HG03066 (cell line): ENCODE measurements around the gene HAPSTR1.
"Not testable (repeated sequence)": the region's sequence is repeated elsewhere in the genome, so short reads cannot be mapped to it uniquely, and the experiment has no call there.

Experiments used
- ATAC-seq: cut with Tn5 transposase; IDR thresholded peaks from one replicate; pipeline ENCODE4 v1.9.1; 2021; ENCODE audit warnings: low read depth; ENCODE audit not compliant: unreplicated experiment

HAPSTR1 gene, protein sequence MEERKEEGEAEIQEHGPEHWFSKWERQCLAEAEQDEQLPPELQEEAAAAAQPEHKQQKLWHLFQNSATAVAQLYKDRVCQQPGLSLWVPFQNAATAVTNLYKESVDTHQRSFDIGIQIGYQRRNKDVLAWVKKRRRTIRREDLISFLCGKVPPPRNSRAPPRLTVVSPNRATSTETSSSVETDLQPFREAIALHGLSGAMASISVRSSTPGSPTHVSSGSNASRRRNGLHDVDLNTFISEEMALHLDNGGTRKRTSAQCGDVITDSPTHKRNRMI

DNA sequence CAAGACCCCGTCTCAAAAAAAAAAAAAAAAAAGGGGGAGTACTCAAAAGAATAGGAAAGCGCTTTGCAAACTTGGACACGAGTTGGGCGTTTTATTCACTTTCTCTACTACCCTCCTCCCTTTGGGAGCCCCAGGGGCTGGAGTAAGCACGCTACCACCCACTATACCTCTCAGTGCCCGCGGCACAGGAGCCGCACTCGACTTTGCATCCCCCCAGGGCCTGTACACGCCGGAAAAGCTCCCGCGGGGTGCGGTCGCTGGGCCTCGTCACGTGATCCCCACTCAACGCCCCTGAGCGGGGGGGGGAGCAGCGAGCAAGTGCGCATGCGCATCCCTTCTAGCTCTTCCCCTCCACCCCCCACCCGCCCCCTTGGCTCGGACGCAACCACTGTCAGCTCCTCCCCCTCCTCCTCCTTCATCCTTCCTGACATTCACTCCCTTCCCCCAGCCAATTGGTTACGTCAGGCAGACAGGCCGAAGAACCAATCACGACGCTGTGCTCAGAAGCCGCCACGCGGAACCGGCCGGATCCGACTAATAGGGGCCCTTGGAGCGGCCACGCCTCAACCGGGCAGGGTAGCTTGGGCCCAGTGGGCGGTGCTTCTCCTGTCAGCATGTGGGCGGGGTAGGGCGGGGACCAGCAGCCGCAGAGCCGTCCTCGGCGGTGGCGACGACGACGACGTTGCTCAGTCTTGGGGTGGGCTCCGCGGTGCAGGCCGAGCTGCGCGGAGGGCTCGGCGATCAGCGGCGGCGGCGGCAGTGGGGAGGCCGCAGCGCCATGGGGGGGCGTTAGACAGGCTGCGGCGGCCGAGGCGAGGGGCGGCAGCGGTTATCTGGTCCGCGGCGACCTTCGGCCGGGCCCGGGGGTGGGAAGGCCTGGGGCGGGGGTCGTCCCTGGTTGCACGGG, at the start of gene HAPSTR1:
Gene HAPSTR1 (plus strand): TSS at position 685 of the 907 bp plus-strand sequence. CDS start 401 bp downstream, outside the sequence.
- ATAC-seq: peak; percentile 86

DNA sequence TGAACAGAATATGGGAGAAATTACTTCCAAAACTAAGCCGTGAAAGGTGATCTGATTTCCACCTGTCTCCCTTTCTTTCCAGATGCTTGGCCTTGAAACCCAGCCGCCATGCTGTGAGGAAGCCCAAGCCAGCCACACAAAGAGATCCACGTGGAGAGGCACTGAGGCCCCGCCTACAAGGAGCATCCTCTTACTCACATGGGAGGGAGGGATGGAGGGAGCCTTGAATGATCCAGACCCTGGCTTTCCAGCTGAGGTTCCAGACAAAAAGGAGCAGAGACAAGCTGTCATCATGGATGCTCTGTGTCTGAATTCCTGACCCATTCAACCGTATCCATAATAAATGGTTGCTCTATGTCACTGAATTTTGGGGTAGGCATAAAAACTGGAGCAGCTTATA, 48.9 kb upstream of the HAPSTR1 start:
- ATAC-seq: no peak

- no peak for ATAC-seq
Observed at GRCh38 chr16:9042964-9043680, 48.3 kb upstream of the HAPSTR1 start.

DNA sequence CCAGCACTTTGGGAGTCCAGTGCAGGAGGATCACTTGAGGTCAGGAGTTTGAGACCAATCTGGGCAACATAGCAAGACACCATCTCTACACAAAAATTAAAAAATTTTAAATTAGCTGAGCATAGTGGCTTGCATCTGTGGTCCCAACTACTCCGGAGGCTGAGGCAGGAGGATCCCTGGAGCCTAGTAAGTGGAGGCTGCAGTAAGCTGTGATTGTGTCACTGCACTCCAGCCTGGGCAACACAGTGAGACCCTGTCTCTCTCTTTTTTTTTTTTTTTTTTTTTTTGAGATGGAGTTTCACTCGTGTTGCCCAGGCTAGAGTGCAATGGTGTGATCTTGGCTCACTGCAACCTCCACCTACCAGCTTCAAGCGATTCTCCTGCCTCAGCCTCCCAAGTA, 45.9 kb upstream of the HAPSTR1 start:
- not testable (repeated sequence) for ATAC-seq

DNA sequence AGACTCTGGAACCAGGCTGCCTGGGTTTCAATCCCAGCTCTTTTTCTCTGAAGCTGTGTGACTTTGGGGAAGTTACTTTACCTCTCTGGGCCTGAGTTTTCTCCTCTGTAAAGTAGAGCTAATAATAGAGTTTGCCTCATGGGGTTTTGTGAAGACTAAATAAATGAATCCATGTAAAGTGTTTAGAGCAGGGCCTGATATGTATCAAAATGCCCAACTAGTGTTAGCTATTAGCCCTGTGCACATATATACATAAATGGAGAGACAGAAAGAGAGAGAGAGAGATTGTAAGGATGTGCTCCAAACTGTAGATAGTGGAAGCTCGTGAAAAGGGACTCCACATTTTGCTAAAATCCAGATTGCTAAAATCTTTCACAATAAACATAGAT, 44.8 kb upstream of the HAPSTR1 start:
- no peak for ATAC-seq

GRCh38 chr16:9047689-9048301, 43.6 kb upstream of the HAPSTR1 start:
- ATAC-seq: peak; percentile 95

GRCh38 chr16:9048302-9048700, 43.1 kb upstream of the HAPSTR1 start:
- no peak for ATAC-seq

GRCh38 chr16:9049241-9049640, 42.2 kb upstream of the HAPSTR1 start:
- ATAC-seq: no peak

- ATAC-seq: no peak
Observed at GRCh38 chr16:9050102-9050830, 41.2 kb upstream of the HAPSTR1 start.

- ATAC-seq: no peak
Observed at GRCh38 chr16:9053006-9053601, 38.3 kb upstream of the HAPSTR1 start.

DNA sequence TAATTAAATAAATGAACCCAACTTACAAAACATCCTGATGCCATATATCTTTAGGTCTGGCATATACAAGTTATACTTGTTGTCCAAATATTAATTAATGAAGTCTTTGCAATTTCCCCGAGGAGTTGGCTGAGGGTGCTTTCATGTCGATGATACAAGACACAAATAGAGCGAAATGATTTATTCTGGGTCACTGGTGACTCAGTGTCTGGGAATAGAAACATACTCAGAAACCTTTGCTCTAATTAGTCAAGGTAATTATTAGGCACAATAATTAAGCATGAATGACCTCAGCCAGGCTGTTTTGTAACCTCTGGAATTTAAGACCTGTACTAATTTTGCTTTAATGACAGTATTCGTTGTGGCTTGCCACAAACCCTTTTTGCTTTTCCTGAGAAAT, 37.0 kb upstream of the HAPSTR1 start:
- ATAC-seq: no peak

- ATAC-seq: no peak
Observed at GRCh38 chr16:9055115-9055514, 36.3 kb upstream of the HAPSTR1 start.

GRCh38 chr16:9055661-9056060, 35.8 kb upstream of the HAPSTR1 start:
- no peak for ATAC-seq

GRCh38 chr16:9056061-9056460, 35.4 kb upstream of the HAPSTR1 start:
- no peak for ATAC-seq

- ATAC-seq: no peak
Observed at GRCh38 chr16:9058211-9058610, 33.2 kb upstream of the HAPSTR1 start.

DNA sequence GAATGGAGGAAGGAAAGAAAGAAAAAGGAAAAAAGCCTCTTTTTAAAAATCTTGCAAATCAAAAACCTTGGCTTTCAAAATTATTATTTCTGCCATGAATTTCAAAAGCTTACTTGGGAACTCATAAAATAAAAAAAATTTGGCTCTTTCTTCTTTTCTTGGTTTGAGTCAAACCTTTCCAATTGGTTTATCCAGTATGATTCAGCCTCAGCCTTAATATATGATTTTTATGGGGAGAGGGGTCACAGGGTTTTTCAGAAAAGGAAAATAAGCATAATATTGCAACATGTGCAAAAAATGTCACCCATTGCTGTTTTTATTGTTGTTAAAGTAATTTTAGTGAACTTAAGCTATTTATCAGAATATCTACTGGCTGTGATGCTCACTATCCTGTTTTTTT, 31.2 kb upstream of the HAPSTR1 start:
- no peak for ATAC-seq

- ATAC-seq: no peak
Observed at GRCh38 chr16:9061358-9061813, 30.1 kb upstream of the HAPSTR1 start.

GRCh38 chr16:9062301-9062700, 29.1 kb upstream of the HAPSTR1 start:
- no peak for ATAC-seq

DNA sequence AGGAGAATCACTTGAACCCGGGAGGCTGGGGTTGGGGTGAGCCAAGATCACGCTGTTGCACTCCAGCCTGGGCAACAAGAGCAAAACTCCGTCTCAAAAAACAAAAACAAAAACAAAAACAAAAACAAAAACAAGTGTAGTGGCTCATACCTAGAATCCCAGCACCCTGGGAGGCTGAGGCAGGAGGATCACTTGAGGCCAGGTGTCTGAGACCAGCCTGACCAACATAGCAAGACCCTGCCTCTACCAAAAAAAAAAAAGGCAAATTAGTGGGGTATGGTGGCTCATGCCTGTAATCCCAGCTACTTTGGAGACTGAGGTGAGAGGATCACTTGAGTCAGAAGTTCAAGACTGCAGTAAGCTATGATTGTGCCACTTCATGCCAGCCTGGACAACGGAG, 26.4 kb upstream of the HAPSTR1 start:
- no peak for ATAC-seq

DNA sequence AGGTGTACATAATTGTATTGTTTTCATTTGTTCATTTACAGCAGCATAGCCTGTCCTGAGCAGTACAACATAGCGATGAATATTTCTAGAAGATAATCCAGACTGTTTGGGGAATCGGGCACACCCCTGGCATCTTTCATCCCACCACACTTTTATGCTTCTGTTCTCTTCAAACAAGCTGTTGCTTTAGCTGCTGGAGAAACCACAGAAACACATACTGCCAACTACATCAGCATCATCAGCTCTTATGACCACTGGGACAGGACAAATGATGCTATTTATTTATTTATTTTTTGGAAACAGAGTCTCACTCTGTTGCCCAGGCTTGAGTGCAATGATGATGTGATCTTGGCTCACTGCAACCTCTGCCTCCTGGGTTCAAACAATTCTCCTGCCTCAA, 22.6 kb upstream of the HAPSTR1 start:
- ATAC-seq: no peak
